ENCODE results near the gene GPR132. TPM values are rescaled to one million over a fixed set of nuclear protein-coding genes. Genes with fewer than 3 reads are reported as not detected.
"Not testable (repeated sequence)": the region's sequence is repeated elsewhere in the genome, so short reads cannot be mapped to it uniquely, and the experiment has no call there.

GPR132 gene
- total and polyA plus RNA-seq, 2 donors (not counting 1 experiment from before 2014, with no cell fraction given): 38.6 to 54.5 TPM

- H4K20me1 ChIP-seq (ENCODE audit: control insufficient read depth, insufficient read depth, low read length, poor library complexity, severe bottlenecking): no peaks in the 10 kb centered on the region
- 97% methylated on average over 15 of the region's 17 CpGs for WGBS (ENCODE audit: insufficient coverage)
- no peak overlapping the region for H3K27ac ChIP-seq (ENCODE audit: low read length in 2 of 2)
- peak overlapping the region; percentile 37 for H3K4me3 Mint-ChIP-seq
- no peaks in the 10 kb centered on the region for H3K36me3 ChIP-seq (replicated peaks in 1 of 2; ENCODE audit: control extremely low read depth in 1 of 2, control insufficient read depth in 1 of 2, extremely low read depth in 1 of 2, insufficient read depth in 2 of 2, low read length in 1 of 2)
- H3K79me2 ChIP-seq (ENCODE audit: control insufficient read depth, insufficient read depth, low read length): no peaks in the 10 kb centered on the region
- no peaks in the 10 kb centered on the region for H3K27me3 Mint-ChIP-seq
- CTCF ChIA-PET: interaction anchor here (1.2 to 3.8 kb wide), 5 partner anchors 9 to 24 kb away, joined by 3 to 31 read pairs (median 10); no protein-coding TSS in a partner anchor
- H3K4me1 Mint-ChIP-seq: peaks cover 13% of the 10 kb centered on the region
- H3K4me1 ChIP-seq (ENCODE audit: control insufficient read depth in 2 of 2, insufficient read depth in 2 of 2, low read length in 2 of 2): peaks cover 5 to 6% of the 10 kb centered on the region in 2 donors
- H3K27ac Mint-ChIP-seq: peak overlapping the region; percentile 91
- H3K4me2 ChIP-seq (replicated peaks; ENCODE audit: low read depth, low read length, poor library complexity, severe bottlenecking): no peak overlapping the region
- H2AFZ ChIP-seq (ENCODE audit: insufficient read depth, low read depth, low read length, poor library complexity, severe bottlenecking): no peak overlapping the region
- H3K4me3 ChIP-seq (ENCODE audit: control extremely low read depth in 1 of 5, extremely low read depth in 1 of 5, insufficient read depth in 1 of 5, low read depth in 2 of 5, low read length in 4 of 5): no peak overlapping the region
- no peaks in the 10 kb centered on the region for H3K9me3 Mint-ChIP-seq (ENCODE audit: insufficient read depth)
- intact Hi-C loops (cut with micrococcal nuclease): no loop called here
- POLR2A ChIA-PET: no interaction called here
- H3K27me3 ChIP-seq (replicated peaks in 1 of 4; ENCODE audit: control extremely low read depth in 1 of 4, control insufficient read depth in 3 of 4, insufficient read depth in 4 of 4, low read length in 3 of 4): no peaks in the 10 kb centered on the region
- no peak overlapping the region for H3K9ac ChIP-seq (ENCODE audit: low read length)
- H3K9me3 ChIP-seq (ENCODE audit: control extremely low read depth in 1 of 3, control insufficient read depth in 2 of 3, insufficient read depth in 1 of 3, low read length in 2 of 3): no peaks in the 10 kb centered on the region
- ATAC-seq (ENCODE audit: low read depth): no peak
- no peak for DNase-seq
- TF ChIP-seq CTCF (IDR thresholded peaks at IDR 0.05) (no peak), EZH2 (IDR thresholded peaks at IDR 0.05; ENCODE audit: borderline replicate concordance, insufficient read depth, low read depth, low read length, poor library complexity, severe bottlenecking) (no peak)
Measured at GRCh38 chr14:105034315-105035039, 30.8 kb downstream of the GPR132 start.

DNA sequence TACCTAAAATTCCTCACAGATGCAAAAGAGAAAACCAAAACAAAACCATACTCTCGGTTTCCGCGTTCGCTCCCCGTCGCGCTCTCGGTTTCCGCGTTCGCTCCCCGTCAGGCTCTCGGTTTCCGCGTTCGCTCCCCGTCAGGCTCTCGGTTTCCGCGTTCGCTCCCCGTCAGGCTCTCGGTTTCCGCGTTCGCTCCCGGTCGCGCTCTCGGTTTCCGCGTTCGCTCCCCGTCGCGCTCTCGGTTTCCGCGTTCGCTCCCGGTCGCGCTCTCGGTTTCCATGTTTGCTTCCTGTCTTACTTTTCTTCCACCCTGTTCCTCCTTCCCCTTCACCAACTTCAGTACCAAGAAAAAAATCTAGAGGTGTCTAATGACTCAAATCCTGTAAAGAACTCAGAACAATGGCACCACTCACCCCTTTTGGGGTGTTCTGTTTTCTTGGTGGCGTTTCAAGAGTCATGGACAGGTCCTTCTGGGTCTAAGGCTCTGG is 31.8 kb downstream of the GPR132 start:
- Histone ChIP-seq H2AFZ (ENCODE audit: insufficient read depth, low read depth, low read length, poor library complexity, severe bottlenecking) (peak overlapping the region; percentile 75), H3K4me3 (ENCODE audit: control extremely low read depth in 1 of 5, extremely low read depth in 1 of 5, insufficient read depth in 1 of 5, low read depth in 2 of 5, low read length in 4 of 5) (peak overlapping the region in 4 of 5 experiments; percentile 48 to 74 (median 62))
- not testable (repeated sequence) for H3K27me3 Mint-ChIP-seq

DNA sequence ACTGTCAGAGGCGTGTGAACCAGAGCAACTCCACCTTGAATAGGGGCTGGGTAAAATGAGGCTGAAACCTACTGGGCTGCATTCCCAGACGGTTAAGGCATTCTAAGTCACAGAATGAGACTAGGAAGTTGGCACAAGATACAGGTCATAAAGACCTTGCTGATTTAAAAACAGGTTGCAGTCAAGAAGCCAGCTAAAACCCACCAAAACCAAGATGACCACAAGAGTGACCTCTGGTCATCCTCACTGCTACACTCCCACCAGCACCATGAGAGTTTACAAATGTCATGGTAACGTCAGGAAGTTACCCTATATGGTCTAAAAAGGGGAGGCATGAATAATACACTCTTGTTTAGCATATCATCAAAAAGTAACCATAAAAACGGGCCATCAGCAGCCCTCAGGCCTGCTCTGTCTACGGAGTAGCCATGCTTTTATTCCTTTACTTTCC is 32.8 kb downstream of the GPR132 start:
- H3K27me3 Mint-ChIP-seq; H4K20me1 ChIP-seq (ENCODE audit: control insufficient read depth, insufficient read depth, low read length, poor library complexity, severe bottlenecking); H3K27ac ChIP-seq (ENCODE audit: low read length in 2 of 2); ATAC-seq (ENCODE audit: low read depth); H3K9me3 ChIP-seq (ENCODE audit: control extremely low read depth in 1 of 3, control insufficient read depth in 2 of 3, insufficient read depth in 1 of 3, low read length in 2 of 3); H3K79me2 ChIP-seq (ENCODE audit: control insufficient read depth, insufficient read depth, low read length); POLR2A ChIA-PET; H3K27me3 ChIP-seq (replicated peaks in 1 of 4; ENCODE audit: control extremely low read depth in 1 of 4, control insufficient read depth in 3 of 4, insufficient read depth in 4 of 4, low read length in 3 of 4); H3K4me3 ChIP-seq (ENCODE audit: control extremely low read depth in 1 of 5, extremely low read depth in 1 of 5, insufficient read depth in 1 of 5, low read depth in 2 of 5, low read length in 4 of 5); H3K36me3 ChIP-seq (replicated peaks in 1 of 2; ENCODE audit: control extremely low read depth in 1 of 2, control insufficient read depth in 1 of 2, extremely low read depth in 1 of 2, insufficient read depth in 2 of 2, low read length in 1 of 2); H3K9me3 Mint-ChIP-seq (ENCODE audit: insufficient read depth); H3K4me1 ChIP-seq (ENCODE audit: control insufficient read depth in 2 of 2, insufficient read depth in 2 of 2, low read length in 2 of 2); DNase-seq; intact Hi-C loops (cut with micrococcal nuclease): not testable (repeated sequence)
- Histone ChIP-seq H3K9ac (ENCODE audit: low read length) (peak overlapping the region; percentile 75), H2AFZ (ENCODE audit: insufficient read depth, low read depth, low read length, poor library complexity, severe bottlenecking) (peak overlapping the region; percentile 75), H3K4me2 (replicated peaks; ENCODE audit: low read depth, low read length, poor library complexity, severe bottlenecking) (peak overlapping the region; percentile 73)
- Mint-ChIP-seq H3K4me3 (peak overlapping the region; percentile 93), H3K27ac (peak overlapping the region; percentile 37), H3K4me1 (peaks cover 13% of the 10 kb centered on the region)
- CTCF ChIA-PET: interaction anchor here (1.0 to 3.8 kb wide), 2 partner anchors 13 to 22 kb away, joined by 3 to 31 read pairs; no protein-coding TSS in a partner anchor
- WGBS (ENCODE audit: insufficient coverage): 89% methylated on average over 4 of the region's 5 CpGs

More for the DNA sequence above, 31.8 kb downstream of the GPR132 start:
- H3K4me1 ChIP-seq (ENCODE audit: control insufficient read depth in 2 of 2, insufficient read depth in 2 of 2, low read length in 2 of 2); H3K9me3 Mint-ChIP-seq (ENCODE audit: insufficient read depth); H3K79me2 ChIP-seq (ENCODE audit: control insufficient read depth, insufficient read depth, low read length); H3K9me3 ChIP-seq (ENCODE audit: control extremely low read depth in 1 of 3, control insufficient read depth in 2 of 3, insufficient read depth in 1 of 3, low read length in 2 of 3); H3K27me3 ChIP-seq (replicated peaks in 1 of 4; ENCODE audit: control extremely low read depth in 1 of 4, control insufficient read depth in 3 of 4, insufficient read depth in 4 of 4, low read length in 3 of 4); intact Hi-C loops (cut with micrococcal nuclease); H3K36me3 ChIP-seq (replicated peaks in 1 of 2; ENCODE audit: control extremely low read depth in 1 of 2, control insufficient read depth in 1 of 2, extremely low read depth in 1 of 2, insufficient read depth in 2 of 2, low read length in 1 of 2); H4K20me1 ChIP-seq (ENCODE audit: control insufficient read depth, insufficient read depth, low read length, poor library complexity, severe bottlenecking); DNase-seq; POLR2A ChIA-PET: not testable (repeated sequence)
- peak; percentile 14 for ATAC-seq (ENCODE audit: low read depth)
- Mint-ChIP-seq H3K4me3 (peak overlapping the region; percentile 93), H3K4me1 (peaks cover 13% of the 10 kb centered on the region), H3K27ac (peak overlapping the region; percentile 91)
- Histone ChIP-seq H3K4me2 (replicated peaks; ENCODE audit: low read depth, low read length, poor library complexity, severe bottlenecking) (peak overlapping the region; percentile 73), H3K9ac (ENCODE audit: low read length) (peak overlapping the region; percentile 75), H3K27ac (ENCODE audit: low read length in 2 of 2) (peak overlapping the region; percentile 3 to 25)
- 4% methylated on average over 35 of the region's 45 CpGs for WGBS (ENCODE audit: insufficient coverage)
- CTCF ChIA-PET: interaction anchor here (1.0 to 3.8 kb wide), 2 partner anchors 12 to 23 kb away, joined by 3 to 31 read pairs; no protein-coding TSS in a partner anchor
